Measurements from ENCODE around the gene RPS6KA5.
"Not testable (repeated sequence)": the region's sequence is repeated elsewhere in the genome, so short reads cannot be mapped to it uniquely, and the experiment has no call there.

RPS6KA5 gene

DNA sequence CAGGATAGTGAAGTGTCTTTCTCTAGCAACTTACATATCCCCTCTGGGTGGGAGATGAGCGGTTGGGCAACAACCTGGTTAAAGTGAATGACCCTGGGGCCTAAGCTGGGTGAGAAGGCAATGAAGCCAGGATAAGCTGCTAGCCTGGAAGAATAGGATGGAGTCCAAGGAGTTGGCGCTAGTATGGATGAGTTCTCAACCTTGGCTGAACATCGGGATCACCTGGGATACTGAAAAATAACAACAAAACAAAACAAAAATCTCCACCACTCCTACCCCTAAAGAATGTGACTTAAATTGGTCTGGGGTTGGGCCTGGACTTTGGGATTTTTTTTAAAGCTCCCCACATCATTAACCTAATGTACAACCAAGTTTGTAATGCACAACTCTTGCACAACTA, 4.8 kb upstream of the RPS6KA5 start:
- DNase-seq (ENCODE audit: low spot score) = no peak

DNA sequence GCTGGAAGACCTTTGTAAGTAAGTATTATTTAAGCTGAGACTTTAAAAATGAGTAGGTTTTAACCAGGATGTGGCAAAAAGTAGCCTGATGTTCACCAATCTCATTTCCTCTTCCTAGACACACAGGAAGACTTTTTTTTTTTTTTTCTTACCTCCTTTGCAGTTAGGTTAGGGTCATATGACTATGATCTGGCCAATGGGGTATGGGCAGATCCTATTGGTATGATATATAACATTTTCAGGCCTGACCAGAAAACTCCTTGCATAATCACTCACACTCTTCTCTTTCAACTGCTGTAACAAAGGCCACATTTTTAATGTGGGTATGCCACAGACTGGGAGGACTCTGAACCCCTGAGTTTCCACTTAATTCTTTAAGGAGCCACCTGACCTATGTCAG, 2.7 kb upstream of the RPS6KA5 start:
- DNase-seq (ENCODE audit: low spot score) = no peak

DNA sequence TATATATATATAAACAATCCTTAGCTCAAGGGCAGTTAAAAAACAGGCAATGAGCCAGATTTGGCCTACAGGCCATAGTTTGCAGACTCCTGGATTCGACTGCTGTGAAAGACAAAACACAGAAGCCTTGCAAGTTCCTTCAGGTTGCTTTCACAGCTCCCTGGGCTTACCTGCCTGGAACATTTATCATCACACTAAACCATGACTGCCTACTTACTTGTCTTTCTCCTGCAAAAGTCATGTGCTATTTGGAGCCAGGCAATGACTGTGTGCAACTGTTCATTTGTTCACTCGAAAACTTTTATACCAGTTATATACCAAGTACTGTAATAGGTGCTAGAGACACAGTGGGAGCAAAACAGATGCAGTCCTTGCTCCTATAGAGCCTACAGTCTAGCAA, 2.2 kb upstream of the RPS6KA5 start:
- no peak for DNase-seq (ENCODE audit: low spot score)

DNA sequence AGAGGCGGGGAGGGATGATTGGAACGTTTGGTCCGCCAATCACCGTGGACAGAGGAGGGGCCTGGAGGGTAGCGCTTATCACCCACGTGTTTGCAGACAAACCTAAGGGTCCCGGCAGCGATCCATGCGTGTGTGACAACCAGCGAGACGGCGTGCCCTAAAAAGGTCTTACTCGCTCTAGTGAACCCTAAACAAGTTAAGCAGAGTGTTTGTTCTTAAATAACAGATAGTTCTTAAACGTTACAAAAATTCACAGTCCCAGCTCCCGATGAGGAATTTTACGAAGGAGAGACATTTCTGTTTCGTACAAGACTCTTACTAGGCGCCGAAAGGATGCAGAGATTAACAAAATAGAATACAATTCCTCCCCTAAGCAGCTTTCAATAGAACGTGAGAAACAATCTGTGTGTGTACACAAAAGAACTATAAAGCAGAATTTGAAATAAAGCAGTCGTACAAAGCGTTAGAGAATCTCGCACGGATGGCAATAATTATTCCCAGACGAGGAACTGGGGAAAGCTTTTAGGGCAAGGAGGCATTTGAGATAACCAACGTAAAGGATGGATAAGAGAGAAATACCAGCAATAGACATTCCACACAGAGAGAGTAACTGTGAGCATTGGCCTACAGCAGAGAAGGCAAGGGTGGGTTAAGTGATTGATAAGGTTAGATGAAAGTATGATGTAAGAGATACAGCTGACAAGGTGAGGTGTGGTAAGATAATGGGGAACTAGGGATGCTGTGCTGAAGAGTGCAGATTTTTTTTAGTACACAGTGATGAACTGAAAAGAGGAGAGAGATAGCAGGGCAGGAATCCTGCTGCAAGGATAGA, 831 bp upstream of the RPS6KA5 start:
- DNase-seq (ENCODE audit: low spot score) = no peak

DNA sequence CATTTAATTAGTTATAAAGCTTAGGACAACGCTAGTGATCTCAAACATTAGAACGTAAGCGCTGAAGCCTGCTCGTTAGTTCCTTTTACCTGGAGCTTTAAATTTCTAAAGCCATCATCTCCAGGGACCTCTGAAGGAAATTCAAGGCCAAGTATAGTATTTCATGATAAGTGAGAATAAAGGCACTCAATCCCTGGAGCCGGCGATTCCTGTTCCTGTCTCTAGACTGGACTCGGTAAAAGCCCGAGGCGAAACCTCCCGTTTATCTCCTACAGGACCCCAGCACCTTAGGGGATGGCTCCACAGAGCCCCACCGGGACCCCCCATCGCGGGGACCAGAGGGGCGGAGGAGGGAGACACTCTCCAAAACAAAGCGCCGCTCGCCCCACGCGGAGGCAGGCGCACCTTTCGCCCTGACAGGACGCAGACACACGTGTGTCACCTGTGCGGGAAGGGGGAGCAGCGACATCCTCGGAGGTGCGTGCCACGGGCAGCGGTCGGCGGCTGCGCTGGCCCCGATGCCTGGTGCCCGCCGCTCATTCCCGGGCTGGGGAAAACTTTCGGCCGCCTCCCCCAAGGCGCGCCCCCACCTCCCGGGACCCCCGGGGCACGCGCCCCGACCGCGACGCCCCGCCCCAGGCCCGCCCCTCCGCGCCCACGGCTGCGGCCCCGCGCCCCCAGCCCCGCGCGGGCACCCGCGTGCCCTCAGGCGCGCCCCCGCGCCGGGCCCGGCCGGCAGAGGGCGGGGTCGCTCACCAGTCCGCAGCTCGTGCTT, 678 bp downstream of the RPS6KA5 start:
- peak; percentile 22 for DNase-seq (ENCODE audit: low spot score)

DNA sequence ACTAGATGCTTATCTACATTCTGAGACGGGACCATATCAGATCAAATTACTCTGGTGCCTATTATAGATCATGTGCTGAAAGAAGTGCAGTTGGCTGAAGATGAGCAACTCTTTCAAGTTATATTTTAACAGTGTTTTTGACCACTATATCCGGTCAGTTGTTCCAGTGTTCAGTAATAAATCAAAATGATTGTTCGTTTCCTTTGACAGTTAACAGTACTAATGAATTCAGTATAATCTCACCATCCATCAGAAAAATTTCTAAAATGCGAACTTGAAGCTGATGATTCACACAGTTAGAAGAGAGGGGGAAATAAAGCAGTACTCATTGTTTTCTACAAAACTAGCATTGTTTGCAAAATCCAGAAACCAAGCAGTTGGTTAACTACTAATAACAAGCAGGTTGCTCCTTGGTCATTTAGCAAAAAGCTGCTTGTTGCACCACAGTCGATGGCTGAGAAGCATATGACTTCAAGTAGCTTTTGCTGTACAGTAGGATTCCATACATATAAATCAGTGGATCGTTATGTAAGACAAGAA, 2.3 kb downstream of the RPS6KA5 start:
- DNase-seq (ENCODE audit: low spot score) = peak; percentile 33

DNA sequence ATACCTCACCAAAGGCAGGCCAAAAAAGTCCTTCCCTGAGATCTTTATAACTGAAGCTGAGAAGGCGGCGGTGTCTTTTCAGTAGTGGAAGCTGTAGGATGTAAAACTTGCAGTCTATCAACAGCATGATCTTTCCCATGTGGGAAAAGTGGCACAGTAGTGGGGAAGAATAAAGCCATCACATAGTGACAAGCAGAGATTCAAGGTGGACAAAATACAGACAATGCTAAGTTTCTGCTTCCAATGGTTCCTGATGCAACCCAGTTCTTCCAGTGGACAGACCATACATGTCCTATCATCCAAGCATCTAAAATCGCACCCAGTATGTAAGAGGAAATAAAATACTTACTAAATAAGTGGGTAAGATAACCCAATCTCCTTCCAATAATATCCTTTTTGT, 4.1 kb downstream of the RPS6KA5 start:
- no peak for DNase-seq (ENCODE audit: low spot score)

DNA sequence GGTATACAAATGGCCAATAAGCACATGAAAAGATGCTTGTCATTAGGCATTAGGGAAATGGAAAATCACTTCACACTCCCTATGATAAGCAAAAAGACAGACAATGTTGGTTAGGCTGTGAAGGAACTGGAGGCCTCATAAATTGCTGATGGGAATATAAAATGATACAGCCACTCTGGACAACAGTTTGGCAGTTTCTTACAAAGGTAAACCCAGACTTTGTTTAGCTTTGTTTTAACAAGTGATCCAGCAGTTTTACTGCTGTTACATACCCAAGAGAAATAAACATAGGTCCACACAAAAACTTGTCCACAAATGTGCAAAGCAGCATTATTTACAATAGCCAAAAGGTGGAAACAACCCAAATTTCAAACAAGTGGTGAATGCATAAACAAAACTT, 5.4 kb downstream of the RPS6KA5 start:
- no peak for DNase-seq (ENCODE audit: low spot score)

DNA sequence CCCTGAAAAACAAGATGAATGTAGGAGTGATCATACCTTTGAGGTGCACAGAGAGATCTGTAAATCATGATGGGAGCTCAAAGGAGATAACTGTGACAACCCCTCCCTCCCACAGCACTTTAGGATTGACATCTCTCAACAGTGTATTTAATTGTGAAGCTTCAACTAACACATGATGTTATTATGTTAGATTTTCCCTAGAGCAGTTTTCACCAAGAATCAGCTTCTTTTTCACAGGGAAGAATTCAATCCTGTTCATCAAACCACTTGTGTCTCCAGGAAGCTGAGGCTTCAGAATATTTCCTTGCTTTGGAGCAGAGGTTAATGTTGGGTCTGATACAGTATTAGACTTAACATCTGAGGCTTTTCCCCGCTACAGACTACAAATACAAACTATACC, 11.8 kb downstream of the RPS6KA5 start:
- DNase-seq (ENCODE audit: low spot score) = no peak

DNA sequence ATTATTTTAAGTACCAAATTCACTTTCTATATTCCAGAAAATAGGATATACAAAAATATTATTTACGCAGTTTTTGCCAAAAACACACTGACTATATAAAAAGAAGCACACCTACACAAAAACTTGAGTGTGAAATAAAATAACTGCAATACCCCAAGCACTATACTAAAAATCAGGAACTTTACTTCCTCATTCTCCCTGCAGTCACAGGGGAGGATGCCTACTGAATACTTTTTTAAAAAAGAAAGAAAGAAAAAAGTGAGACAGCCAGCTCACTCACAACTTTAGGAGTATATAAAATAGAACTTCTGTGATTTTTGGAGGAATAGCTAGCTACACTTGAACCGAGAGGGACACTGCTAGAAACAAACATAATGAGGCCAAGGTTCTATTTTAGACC, 12.2 kb downstream of the RPS6KA5 start:
- no peak for DNase-seq (ENCODE audit: low spot score)

DNA sequence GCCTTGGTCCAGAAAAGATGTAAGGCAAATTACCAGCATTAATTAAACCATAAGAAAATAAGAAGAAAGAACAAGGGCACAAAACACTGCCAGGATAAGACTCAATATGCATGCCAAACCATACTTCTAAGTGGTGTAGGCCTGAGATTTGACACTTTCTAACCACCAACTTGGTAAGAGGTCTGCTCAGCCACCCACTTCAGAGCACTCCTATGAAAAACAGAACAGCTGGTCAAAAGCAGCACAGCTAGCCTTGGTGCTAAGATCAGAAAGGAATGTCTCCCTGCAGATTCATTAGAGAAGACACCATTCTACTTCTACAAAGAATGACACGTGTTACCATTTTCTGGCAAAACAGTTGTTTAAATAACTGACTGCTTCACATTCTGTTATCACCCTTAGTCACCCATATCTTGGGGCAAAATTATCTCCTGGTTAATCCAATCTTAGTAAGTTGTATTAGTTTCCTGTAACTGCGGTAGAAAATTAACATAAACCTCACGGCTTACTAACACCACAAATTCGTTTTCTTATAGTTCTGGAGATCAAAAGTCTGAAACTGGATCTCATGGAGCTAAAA, 13.2 kb downstream of the RPS6KA5 start:
- no peak for DNase-seq (ENCODE audit: low spot score)

DNA sequence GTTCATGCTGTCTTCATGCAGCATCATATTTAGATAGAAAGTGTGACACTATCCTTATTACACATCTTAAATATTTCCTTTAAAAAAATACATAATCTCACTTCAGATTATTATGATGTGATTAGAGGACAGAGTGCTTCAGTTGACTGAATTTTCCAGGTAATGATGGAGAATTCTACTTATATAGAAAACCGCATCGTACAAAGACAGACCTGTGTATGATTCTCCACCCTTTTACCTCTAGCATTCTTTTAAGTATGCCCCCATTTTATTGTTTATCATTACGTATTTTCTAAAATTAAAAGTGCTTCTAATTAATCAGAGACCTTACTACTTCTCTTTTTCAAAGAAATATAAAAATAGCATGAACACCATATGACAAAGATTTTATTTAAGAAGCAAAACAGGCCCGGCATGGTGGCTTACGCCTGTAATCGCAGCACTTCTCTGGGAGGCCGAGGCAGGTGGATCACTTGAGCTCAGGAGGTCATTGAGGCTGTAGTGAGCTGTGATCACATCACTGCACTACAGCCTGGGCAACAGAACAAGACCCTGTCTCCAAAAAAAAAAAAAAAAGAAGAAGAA, 13.9 kb downstream of the RPS6KA5 start:
- DNase-seq (ENCODE audit: low spot score) = no peak

DNA sequence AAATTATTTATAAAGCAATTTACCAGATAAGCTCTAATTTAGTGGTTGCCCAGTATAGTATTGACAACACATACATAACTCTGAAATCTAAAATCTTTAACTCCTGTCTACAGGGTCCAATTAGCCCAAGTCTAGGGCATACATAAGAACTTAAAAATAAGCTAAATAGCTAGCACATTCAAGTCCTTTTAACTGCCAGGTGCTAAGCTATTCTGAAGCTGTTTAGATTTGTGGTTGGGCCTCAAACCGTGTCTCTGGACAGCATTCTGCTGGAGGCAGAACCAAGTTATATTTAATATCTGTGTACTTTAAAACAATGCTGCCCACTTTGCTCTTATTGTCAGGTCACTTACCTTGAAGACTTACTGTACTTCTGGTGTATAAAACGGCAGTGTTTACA, 19.0 kb downstream of the RPS6KA5 start:
- DNase-seq (ENCODE audit: low spot score) = no peak

DNA sequence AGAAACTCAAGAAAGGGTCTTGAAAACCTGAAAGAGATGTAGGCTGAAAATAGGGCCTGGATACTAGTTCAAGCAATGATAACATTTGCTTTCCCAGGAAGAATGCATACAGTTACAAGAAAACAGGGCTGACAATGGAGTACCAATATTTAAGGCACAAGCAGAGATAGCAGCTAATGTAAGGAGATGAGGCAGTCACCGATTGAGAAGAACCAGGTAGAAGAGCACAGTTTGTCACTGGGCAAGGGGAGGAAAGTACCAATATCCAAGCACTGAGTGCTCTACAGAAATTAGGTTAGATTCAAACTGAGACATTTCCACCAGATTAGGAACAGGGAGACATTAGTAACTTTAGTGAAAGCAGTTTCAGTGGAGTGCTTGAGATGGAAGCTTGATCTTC, 19.9 kb downstream of the RPS6KA5 start:
- no peak for DNase-seq (ENCODE audit: low spot score)

DNA sequence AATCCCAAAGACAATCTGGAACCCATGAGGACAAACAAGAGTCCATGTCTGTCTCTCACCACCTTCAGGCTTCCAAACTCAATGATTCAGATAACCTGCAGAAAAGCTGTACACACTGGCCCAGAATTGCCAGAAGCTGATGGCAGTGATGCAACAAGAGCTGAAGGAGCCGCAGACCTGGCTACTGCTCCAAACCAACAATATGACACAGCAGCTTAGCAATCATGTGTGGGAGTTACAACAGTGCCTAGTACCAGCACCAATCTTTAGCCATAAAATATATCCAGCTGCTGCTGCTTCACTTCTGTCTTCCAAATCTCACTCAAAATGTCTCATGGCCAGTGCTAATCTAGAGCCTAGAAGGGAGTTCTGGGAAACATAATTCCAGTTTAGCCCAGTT, 22.0 kb downstream of the RPS6KA5 start:
- DNase-seq (ENCODE audit: low spot score) = no peak

DNA sequence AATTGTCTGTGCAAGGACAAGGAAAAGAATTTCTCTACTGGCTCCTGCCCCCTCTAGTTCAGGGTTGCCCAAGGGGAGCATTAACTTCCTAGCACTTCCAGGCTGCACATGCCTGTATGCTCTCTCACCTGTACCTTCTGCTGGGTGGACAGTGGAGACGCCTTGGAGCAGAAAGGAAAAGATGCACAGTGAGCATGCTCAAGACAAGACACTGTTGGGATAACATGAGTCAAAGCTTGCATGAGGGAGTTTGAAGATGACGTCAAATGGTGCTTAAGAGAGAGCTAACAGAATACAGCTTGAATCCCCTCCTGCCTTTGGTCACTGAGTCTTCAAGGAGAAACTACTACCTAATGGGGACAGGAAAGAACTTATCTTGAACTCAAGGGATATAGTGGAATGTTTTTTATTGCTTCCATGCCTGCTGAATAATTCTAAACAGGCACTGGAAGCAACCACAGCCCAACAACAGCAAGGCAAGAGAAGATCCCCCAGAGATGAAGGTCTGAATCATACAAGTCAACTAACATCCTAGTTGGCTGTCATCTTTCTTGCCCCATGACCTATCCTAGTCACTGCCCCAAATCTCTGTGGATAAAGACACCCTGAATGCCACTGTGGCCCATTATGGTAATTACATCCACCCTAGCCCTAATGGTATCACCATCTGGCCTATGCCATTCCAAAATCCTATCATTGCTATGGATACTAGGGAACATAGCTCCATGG, 23.5 kb downstream of the RPS6KA5 start:
- DNase-seq (ENCODE audit: low spot score) = no peak

DNA sequence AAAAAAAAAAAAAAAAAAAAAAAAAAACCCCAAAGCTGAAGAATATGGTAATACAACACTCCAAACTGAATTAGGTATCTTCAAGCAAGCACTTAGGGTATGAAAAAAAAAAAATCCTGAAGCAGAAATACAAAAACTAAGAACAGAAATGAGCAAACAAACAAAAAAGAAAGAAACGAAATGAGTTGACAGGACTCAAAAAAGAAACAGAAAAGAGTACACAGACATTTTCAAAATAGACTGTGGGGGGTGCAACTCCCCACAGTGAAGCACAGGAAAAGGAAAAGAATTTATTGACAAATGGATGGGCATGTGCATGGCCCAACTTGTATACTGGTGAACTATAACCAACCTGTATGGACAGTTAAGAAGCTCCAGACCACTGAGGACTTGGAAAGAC, 24.6 kb downstream of the RPS6KA5 start:
- DNase-seq (ENCODE audit: low spot score) = no peak

DNA sequence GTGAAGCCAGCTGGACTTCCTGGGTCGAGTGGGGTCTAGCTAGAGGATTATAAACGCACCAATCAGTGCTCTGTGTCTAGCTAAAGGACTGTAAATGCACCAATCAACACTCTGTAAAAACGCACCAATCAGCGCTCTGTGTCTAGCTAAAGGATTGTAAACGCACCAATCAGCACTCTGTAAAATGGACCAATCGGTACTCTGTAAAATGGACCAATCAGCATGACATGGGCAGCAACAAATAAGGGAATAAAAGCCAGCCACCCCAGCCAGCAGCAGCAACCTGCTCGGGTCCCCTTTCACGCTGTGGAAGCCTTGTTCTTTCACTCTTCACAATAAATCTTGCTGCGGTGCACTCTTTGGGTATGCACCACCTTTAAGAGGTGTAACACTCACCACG, 26.1 kb downstream of the RPS6KA5 start:
- DNase-seq (ENCODE audit: low spot score) = not testable (repeated sequence)

DNA sequence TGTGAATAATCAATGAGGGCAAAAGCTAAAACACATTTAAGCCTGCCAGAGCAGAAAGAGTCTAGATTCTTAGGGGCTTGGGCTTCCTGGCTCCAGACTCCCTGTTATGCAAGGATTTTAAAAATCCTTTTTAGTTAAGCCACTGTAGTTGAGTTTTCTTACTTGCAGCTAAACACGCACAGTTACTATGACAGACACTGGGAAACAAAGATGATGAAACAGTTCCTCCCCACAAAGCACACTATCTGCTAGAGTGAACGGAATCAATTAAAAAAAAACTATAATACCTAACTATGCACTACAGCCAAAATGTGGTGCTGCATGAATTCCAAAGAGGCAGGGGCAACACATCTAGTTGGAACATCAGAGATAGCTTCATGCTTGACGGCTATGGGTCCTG, 28.2 kb downstream of the RPS6KA5 start:
- no peak for DNase-seq (ENCODE audit: low spot score)

DNA sequence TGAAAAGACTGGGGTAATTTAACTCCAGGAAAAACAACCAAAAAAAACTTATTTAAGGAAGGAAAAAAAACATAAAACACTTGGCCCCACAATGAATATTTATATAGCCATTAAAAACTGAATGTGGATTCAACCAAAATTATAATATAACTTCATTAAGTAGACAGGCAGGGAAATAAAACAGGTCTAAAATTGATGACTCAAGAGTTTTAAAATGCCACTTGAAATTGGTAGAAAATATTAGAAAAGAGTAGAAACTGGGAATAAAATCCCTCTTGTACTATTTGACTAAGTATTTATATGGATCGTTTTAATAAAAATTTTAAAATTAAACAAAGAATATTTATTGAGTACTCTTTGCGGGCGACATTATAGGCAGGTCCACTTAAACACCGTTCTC, 28.8 kb downstream of the RPS6KA5 start:
- DNase-seq (ENCODE audit: low spot score) = no peak

DNA sequence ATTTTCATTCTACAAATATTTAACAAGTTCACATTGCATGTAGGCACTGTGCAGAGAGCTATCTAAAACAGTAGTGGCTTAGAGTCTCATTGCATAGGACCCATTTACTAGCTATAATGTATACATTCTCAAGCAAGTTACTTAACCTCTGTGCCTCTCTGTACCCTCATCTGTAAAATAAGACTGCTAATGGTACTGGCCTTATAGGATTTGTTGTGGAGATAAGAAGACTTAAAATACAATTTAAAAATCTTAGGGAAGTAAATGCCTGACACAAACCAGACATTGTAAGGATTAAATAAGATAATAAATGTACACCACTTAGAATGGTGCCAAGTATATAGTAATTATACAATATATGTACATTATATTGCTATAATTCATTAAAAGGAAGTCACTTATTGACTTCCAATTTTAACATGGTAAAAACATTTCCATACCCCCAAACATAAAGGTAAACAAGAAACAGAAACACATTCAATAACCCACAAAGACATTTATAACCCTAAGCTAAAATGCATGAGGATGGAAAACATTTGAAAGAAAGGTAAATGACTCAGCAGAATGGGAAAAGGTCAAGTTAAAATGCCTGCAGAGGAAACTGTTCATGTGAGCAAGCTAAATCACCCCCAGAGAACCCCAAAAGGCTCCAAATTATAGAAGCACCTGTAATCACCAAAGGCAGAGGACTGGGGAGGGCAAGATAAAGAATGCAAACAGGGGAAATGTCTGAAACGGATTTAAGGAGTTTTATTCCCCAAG, 30.8 kb downstream of the RPS6KA5 start:
- DNase-seq (ENCODE audit: low spot score) = no peak
